ENCODE measurements around the gene ANGPT4.

DNA sequence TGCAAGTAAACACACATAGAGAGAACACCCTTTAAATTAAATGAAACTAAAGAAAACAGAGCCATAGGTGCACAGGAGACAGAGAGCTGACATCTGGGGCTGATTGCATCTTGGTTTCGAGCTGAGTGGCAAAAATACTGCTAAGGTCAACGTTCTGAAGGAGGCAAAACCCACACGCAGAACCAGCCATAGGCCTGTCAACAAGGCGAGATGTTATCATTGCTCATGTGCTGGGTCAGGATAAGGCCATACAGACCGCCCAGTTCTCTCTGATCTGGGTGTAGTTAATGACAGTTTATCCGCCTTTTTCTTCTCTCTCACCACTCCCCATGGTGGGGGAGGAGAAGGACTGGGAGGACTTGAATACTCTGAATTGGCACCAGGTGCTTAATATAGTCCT is 87.1 kb downstream of the ANGPT4 start:
- no peak for TF ChIP-seq CHD2 (IDR thresholded peaks at IDR 0.05; ENCODE audit: low read depth, low read length)
- TF ChIP-seq POLR2A (IDR thresholded peaks at IDR 0.05; ENCODE audit: insufficient read depth in 1 of 2, low read depth in 2 of 2, low read length in 2 of 2) = no peak
- no peak for TF ChIP-seq POLR2AphosphoS2 (IDR thresholded peaks at IDR 0.05; ENCODE audit: low read depth, low read length)
